HEK293 (cell line): ENCODE data around the gene CERS5.

ENCODE experiments used
- BCL11B ChIP-seq: fragments of 450-650 bp; formaldehyde crosslinking; IDR thresholded peaks from 2 replicates; pipeline ENCODE4 v1.5.1; 2016; ENCODE audit warnings: low read depth, missing biosample characterization, missing genetic modification characterization
- KLF9 ChIP-seq: fragments of 450-650 bp; formaldehyde crosslinking; IDR thresholded peaks from 2 replicates; pipeline ENCODE4 v1.5.1; 2016; ENCODE audit warnings: missing biosample characterization, missing genetic modification characterization, low read depth
- SETDB1 ChIP-seq: IDR thresholded peaks from one replicate; pipeline ENCODE4 v1.6.1; 2017; ENCODE audit warnings: mild to moderate bottlenecking, low read length, moderate library complexity, mixed read lengths; ENCODE audit not compliant: insufficient read length
- WT1 ChIP-seq: fragments of 450-650 bp; formaldehyde crosslinking; IDR thresholded peaks from 2 replicates; pipeline ENCODE4 v1.5.1; 2016; ENCODE audit warnings: missing biosample characterization, missing genetic modification characterization
- ZFP69B ChIP-seq: fragments of 450-650 bp; formaldehyde crosslinking; IDR thresholded peaks from 2 replicates; pipeline ENCODE4 v1.5.1; 2016; ENCODE audit warnings: missing biosample characterization, missing genetic modification characterization
- ZNF214 ChIP-seq: fragments of 450-650 bp; formaldehyde crosslinking; IDR thresholded peaks from 2 replicates; pipeline ENCODE4 v1.5.1; 2017; ENCODE audit warnings: missing biosample characterization, mild to moderate bottlenecking, missing genetic modification characterization, borderline replicate concordance
- ZNF335 ChIP-seq: fragments of 450-650 bp; formaldehyde crosslinking; conservative IDR thresholded peaks from 2 replicates; pipeline ENCODE4 v1.5.1; 2016; ENCODE audit warnings: missing biosample characterization, missing genetic modification characterization
- ZNF341 ChIP-seq: fragments of 450-650 bp; formaldehyde crosslinking; IDR thresholded peaks from 2 replicates; pipeline ENCODE4; 2016; ENCODE audit warnings: low read depth, missing biosample characterization, missing genetic modification characterization
- ZNF394 ChIP-seq: fragments of 450-650 bp; formaldehyde crosslinking; IDR thresholded peaks from 2 replicates; pipeline ENCODE4 v1.5.1; 2016; ENCODE audit warnings: missing biosample characterization, missing genetic modification characterization, mild to moderate bottlenecking, moderate library complexity, borderline replicate concordance
- ZNF426 ChIP-seq: fragments of 450-650 bp; formaldehyde crosslinking; IDR thresholded peaks from 2 replicates; pipeline ENCODE4 v1.5.1; 2017; ENCODE audit warnings: missing biosample characterization, missing genetic modification characterization, mild to moderate bottlenecking, inconsistent platforms, moderate library complexity
- ZNF518A ChIP-seq: fragments of 450-650 bp; formaldehyde crosslinking; conservative IDR thresholded peaks from 2 replicates; pipeline ENCODE4 v1.5.1; 2016; ENCODE audit warnings: low read depth, missing biosample characterization, missing genetic modification characterization
- ZNF529 ChIP-seq: fragments of 450-650 bp; formaldehyde crosslinking; IDR thresholded peaks from 2 replicates; pipeline ENCODE4 v1.5.1; 2017; ENCODE audit warnings: missing genetic modification characterization, missing biosample characterization; ENCODE audit not compliant: insufficient replicate concordance
- ZNF558 ChIP-seq: fragments of 450-650 bp; formaldehyde crosslinking; IDR thresholded peaks from 2 replicates; pipeline ENCODE4 v1.5.1; 2016; ENCODE audit warnings: missing biosample characterization, missing genetic modification characterization
- ZNF596 ChIP-seq: fragments of 450-650 bp; IDR thresholded peaks from 2 replicates; pipeline ENCODE4 v1.5.0; 2018; ENCODE audit warnings: missing biosample characterization, mild to moderate bottlenecking, missing genetic modification characterization, moderate library complexity
- ZNF629 ChIP-seq: fragments of 450-650 bp; formaldehyde crosslinking; IDR thresholded peaks from 2 replicates; pipeline ENCODE4 v1.5.1; 2017; ENCODE audit warnings: missing biosample characterization, missing genetic modification characterization
- ZNF843 ChIP-seq: fragments of 450-650 bp; formaldehyde crosslinking; IDR thresholded peaks from 2 replicates; pipeline ENCODE4 v1.5.1; 2016; ENCODE audit warnings: missing biosample characterization, missing genetic modification characterization
- ZXDB ChIP-seq: fragments of 450-650 bp; formaldehyde crosslinking; IDR thresholded peaks from 2 replicates; pipeline ENCODE4 v1.5.1; 2016; ENCODE audit warnings: missing biosample characterization, missing genetic modification characterization
- TF ChIP-seq, protein P1 (sequence below): fragments of 450-650 bp; formaldehyde crosslinking; IDR thresholded peaks from 2 replicates; pipeline ENCODE4 v1.5.1; 2016; ENCODE audit warnings: missing biosample characterization, missing genetic modification characterization, low read depth
- TF ChIP-seq, protein P2 (sequence below): fragments of 450-650 bp; formaldehyde crosslinking; IDR thresholded peaks from 2 replicates; pipeline ENCODE4 v1.5.1; 2016; ENCODE audit warnings: missing biosample characterization, missing genetic modification characterization

The CERS5 gene

GRCh38 chr12:50111693-50112455 lies 55.3 kb downstream of the CERS5 start, which contains the start of gene COX14 (continued):
- TF ChIP-seq, protein P1, sequence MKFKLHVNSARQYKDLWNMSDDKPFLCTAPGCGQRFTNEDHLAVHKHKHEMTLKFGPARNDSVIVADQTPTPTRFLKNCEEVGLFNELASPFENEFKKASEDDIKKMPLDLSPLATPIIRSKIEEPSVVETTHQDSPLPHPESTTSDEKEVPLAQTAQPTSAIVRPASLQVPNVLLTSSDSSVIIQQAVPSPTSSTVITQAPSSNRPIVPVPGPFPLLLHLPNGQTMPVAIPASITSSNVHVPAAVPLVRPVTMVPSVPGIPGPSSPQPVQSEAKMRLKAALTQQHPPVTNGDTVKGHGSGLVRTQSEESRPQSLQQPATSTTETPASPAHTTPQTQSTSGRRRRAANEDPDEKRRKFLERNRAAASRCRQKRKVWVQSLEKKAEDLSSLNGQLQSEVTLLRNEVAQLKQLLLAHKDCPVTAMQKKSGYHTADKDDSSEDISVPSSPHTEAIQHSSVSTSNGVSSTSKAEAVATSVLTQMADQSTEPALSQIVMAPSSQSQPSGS (tag by site-specific recombination), result peak; percentile 32; the same call in 1 of the 2 replicates
- TF ChIP-seq SETDB1 (no peak), ZNF426 (tag by site-specific recombination) (no peak), ZNF394 (peak; percentile 70; the same call in 1 of the 2 replicates), ZNF558 (tag by site-specific recombination) (no peak), ZNF529 (tag by site-specific recombination) (no peak), ZNF518A (tag by site-specific recombination) (0 out of 2 replicates have a peak, but pooled peaks have one; percentile 24), ZXDB (tag by site-specific recombination) (peak; percentile 86), BCL11B (no peak; the same call in 1 of the 2 replicates), ZFP69B (peak; percentile 75), ZNF596 (tag by site-specific recombination) (no peak), ZNF341 (tag by site-specific recombination) (peak; percentile 91), ZNF629 (tag by site-specific recombination) (peak; percentile 79), ZNF214 (tag by site-specific recombination) (no peak), KLF9 (tag by site-specific recombination) (peak; percentile 65), WT1 (tag by site-specific recombination) (peak; percentile 35; the same call in 1 of the 2 replicates), ZNF335 (peak; percentile 99), ZNF843 (tag by site-specific recombination) (peak; percentile 58)
- TF ChIP-seq, protein P2, sequence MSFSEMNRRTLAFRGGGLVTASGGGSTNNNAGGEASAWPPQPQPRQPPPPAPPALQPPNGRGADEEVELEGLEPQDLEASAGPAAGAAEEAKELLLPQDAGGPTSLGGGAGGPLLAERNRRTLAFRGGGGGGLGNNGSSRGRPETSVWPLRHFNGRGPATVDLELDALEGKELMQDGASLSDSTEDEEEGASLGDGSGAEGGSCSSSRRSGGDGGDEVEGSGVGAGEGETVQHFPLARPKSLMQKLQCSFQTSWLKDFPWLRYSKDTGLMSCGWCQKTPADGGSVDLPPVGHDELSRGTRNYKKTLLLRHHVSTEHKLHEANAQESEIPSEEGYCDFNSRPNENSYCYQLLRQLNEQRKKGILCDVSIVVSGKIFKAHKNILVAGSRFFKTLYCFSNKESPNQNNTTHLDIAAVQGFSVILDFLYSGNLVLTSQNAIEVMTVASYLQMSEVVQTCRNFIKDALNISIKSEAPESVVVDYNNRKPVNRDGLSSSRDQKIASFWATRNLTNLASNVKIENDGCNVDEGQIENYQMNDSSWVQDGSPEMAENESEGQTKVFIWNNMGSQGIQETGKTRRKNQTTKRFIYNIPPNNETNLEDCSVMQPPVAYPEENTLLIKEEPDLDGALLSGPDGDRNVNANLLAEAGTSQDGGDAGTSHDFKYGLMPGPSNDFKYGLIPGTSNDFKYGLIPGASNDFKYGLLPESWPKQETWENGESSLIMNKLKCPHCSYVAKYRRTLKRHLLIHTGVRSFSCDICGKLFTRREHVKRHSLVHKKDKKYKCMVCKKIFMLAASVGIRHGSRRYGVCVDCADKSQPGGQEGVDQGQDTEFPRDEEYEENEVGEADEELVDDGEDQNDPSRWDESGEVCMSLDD, result peak; percentile 25; the same call in 1 of the 2 replicates
- TF ChIP-seq, all 188 proteins: peak for 59
